ENCODE data around the gene KDM3A. TPM values are rescaled to one million over a fixed set of nuclear protein-coding genes. Genes with fewer than 3 reads are reported as not detected.

The KDM3A gene
- total RNA-seq, 2 experiments from 2014 or later = 107 to 114 TPM

- H3K9me3 Mint-ChIP-seq = peaks cover 2% of the 10 kb centered on the region
- H3K4me3 Mint-ChIP-seq = peak overlapping the region; percentile 19
- POLR2A ChIA-PET = no interaction called here
- peaks cover 79% of the 10 kb centered on the region for H3K4me1 Mint-ChIP-seq (ENCODE audit: low read depth)
- DNase-seq (no peak), ATAC-seq (no peak)
- H3K27me3 Mint-ChIP-seq = no peaks in the 10 kb centered on the region
- TF ChIP-seq CTCF (IDR thresholded peaks at IDR 0.05) = no peak
- intact Hi-C loops (cut with micrococcal nuclease) = no loop called here
- peaks cover 87% of the 10 kb centered on the region for H3K36me3 Mint-ChIP-seq (ENCODE audit: low read depth)
- CTCF ChIA-PET = no interaction called here
- H3K27ac Mint-ChIP-seq = peak overlapping the region; percentile 75
Measured at GRCh38 chr2:86445436-86445835, 4.3 kb downstream of the KDM3A start.

GRCh38 chr2:86446060-86446459, 4.9 kb downstream of the KDM3A start:
- H3K27me3 Mint-ChIP-seq = no peaks in the 10 kb centered on the region
- no peak overlapping the region for H3K4me3 Mint-ChIP-seq
- H3K9me3 Mint-ChIP-seq = no peaks in the 10 kb centered on the region
- intact Hi-C loops (cut with micrococcal nuclease) = no loop called here
- ChIA-PET CTCF (interaction anchor here (1.4 kb wide), 1 partner anchor 20 kb away, joined by 4 read pairs; no protein-coding TSS in a partner anchor), POLR2A (interaction anchor here (1.2 kb wide), 1 partner anchor 22 kb away, joined by 3 read pairs; no protein-coding TSS in a partner anchor)
- H3K4me1 Mint-ChIP-seq (ENCODE audit: low read depth) = peaks cover 79% of the 10 kb centered on the region
- H3K27ac Mint-ChIP-seq = peak overlapping the region; percentile 13
- DNase-seq (no peak), ATAC-seq (no peak)
- TF ChIP-seq CTCF (IDR thresholded peaks at IDR 0.05) = no peak
- peaks cover 89% of the 10 kb centered on the region for H3K36me3 Mint-ChIP-seq (ENCODE audit: low read depth)

- intact Hi-C loops (cut with micrococcal nuclease) = no loop called here
- Mint-ChIP-seq H3K27ac (no peak overlapping the region), H3K27me3 (no peaks in the 10 kb centered on the region), H3K36me3 (ENCODE audit: low read depth) (peaks cover 76% of the 10 kb centered on the region), H3K9me3 (no peaks in the 10 kb centered on the region), H3K4me1 (ENCODE audit: low read depth) (peaks cover 21% of the 10 kb centered on the region), H3K4me3 (no peak overlapping the region)
- no peak for DNase-seq
- no peak for TF ChIP-seq CTCF (IDR thresholded peaks at IDR 0.05)
- ATAC-seq = no peak
- POLR2A ChIA-PET = no interaction called here
- CTCF ChIA-PET = interaction anchor here (1.1 kb wide), 1 partner anchor 14 kb away, joined by 4 read pairs; no protein-coding TSS in a partner anchor
Measured at GRCh38 chr2:86453836-86454235, 12.7 kb downstream of the KDM3A start.

GRCh38 chr2:86454238-86454637, 13.1 kb downstream of the KDM3A start:
- no peak overlapping the region for H3K27ac Mint-ChIP-seq
- H3K4me3 Mint-ChIP-seq = no peak overlapping the region
- intact Hi-C loops (cut with micrococcal nuclease) = no loop called here
- H3K36me3 Mint-ChIP-seq (ENCODE audit: low read depth) = peaks cover 72% of the 10 kb centered on the region
- TF ChIP-seq CTCF (IDR thresholded peaks at IDR 0.05) = no peak
- H3K27me3 Mint-ChIP-seq = no peaks in the 10 kb centered on the region
- no peaks in the 10 kb centered on the region for H3K9me3 Mint-ChIP-seq
- CTCF ChIA-PET = interaction anchor here (1.1 kb wide), 1 partner anchor 14 kb away, joined by 4 read pairs; no protein-coding TSS in a partner anchor
- no peak for ATAC-seq
- POLR2A ChIA-PET = no interaction called here
- DNase-seq = no peak
- H3K4me1 Mint-ChIP-seq (ENCODE audit: low read depth) = peaks cover 17% of the 10 kb centered on the region

GRCh38 chr2:86455181-86455580, 14.0 kb downstream of the KDM3A start:
- Mint-ChIP-seq H3K4me1 (ENCODE audit: low read depth) (peaks cover 8% of the 10 kb centered on the region), H3K27ac (no peak overlapping the region), H3K27me3 (no peaks in the 10 kb centered on the region), H3K36me3 (ENCODE audit: low read depth) (peaks cover 71% of the 10 kb centered on the region), H3K4me3 (no peak overlapping the region), H3K9me3 (no peaks in the 10 kb centered on the region)
- CTCF ChIA-PET = no interaction called here
- no peak for ATAC-seq
- POLR2A ChIA-PET = no interaction called here
- DNase-seq = no peak
- intact Hi-C loops (cut with micrococcal nuclease) = no loop called here
- TF ChIP-seq CTCF (IDR thresholded peaks at IDR 0.05) = no peak
